K562 (cell line): ENCODE data around the gene CAMK2G. TPM values are rescaled to one million over a fixed set of nuclear protein-coding genes. Genes with fewer than 3 reads are reported as not detected.
"Not testable (repeated sequence)": the region's sequence is repeated elsewhere in the genome, so short reads cannot be mapped to it uniquely, and the experiment has no call there.

ENCODE experiments used
- ATAC-seq: fragments of 200-7000 bp; cut with Tn5 transposase; 3 replicates; pipeline ENCODE4 v1.9.1; 2020; ENCODE audit warnings: moderate library complexity
- BruUV-seq: library from RNA; stranded (reverse); fragments of 400-500 nt; replicated peaks from 2 replicates; lab custom pipeline; 2021; lab: Mats Ljungman, UMichigan
- CTCF ChIA-PET: fragments of 300-600 bp; formaldehyde crosslinking; extraction: SDS; loops from one replicate; lab custom pipeline; 2021; ENCODE audit warnings: low intra/inter-chr PET ratio; lab: Yijun Ruan, JAX
- POLR2A ChIA-PET: fragments of 300-600, 350-650 bp; sonication (Branson Sonifier 250); formaldehyde crosslinking; extraction: SDS; loops from one replicate; lab custom pipeline; 2021; ENCODE audit warnings: antibody characterized with exemption, inconsistent platforms; lab: Yijun Ruan, JAX
- DNase-seq, 4 experiments: peaks; one replicate each; pipeline versions ENCODE4 v3.0.0 to v3.0.0-alpha.2; 2011 to 2018; ENCODE audit warnings: low spot score in 3 of 4, mixed read lengths in 3 of 4; ENCODE audit errors: extremely low read depth in 1 of 4
- FAIRE-seq: peaks from 2 replicates; lab custom pipeline; 2011; peaks lifted over from hg19 to GRCh38; lab: Jason Lieb, UNC
- H2AFZ ChIP-seq: 2 replicates; pipeline ENCODE4 v1.6.0; 2011; ENCODE audit warnings: low read depth, low read length, control low read depth, inconsistent platforms
- H3K27ac ChIP-seq: fragments of 200-600 bp; 3 replicates; pipeline ENCODE4 v1.8.0; 2011; ENCODE audit warnings: low read depth, mild to moderate bottlenecking, control low read depth, inconsistent platforms, low read length, moderate library complexity, mixed read lengths; ENCODE audit errors: extremely low read depth
- H3K27me3 ChIP-seq, 2 experiments: fragments of 300-600 bp in 1 of 2; 2 replicates in 1 of 2; 3 replicates in 1 of 2; pipeline versions ENCODE4 v1.6.0 to v1.8.0; 2011; ENCODE audit warnings: inconsistent platforms in 2 of 2, low read length in 2 of 2, mild to moderate bottlenecking in 1 of 2, mixed read lengths in 1 of 2, moderate library complexity in 1 of 2; ENCODE audit not compliant: control insufficient read depth in 2 of 2, insufficient read depth in 2 of 2
- H3K36me3 ChIP-seq: fragments of 300-600 bp; 3 replicates; pipeline ENCODE4 v1.8.0; 2011; ENCODE audit warnings: mild to moderate bottlenecking, low read length, inconsistent platforms; ENCODE audit not compliant: control insufficient read depth, insufficient read depth
- H3K4me1 ChIP-seq, 2 experiments: fragments of 200-600 bp in 1 of 2; replicated peaks in 1 of 2; 2 replicates in 1 of 2; 3 replicates in 1 of 2; pipeline versions ENCODE4 v1.5.1 to v1.8.0; 2011; ENCODE audit warnings: inconsistent platforms in 2 of 2, low read length in 2 of 2, mild to moderate bottlenecking in 1 of 2, mixed read lengths in 1 of 2, moderate library complexity in 1 of 2; ENCODE audit not compliant: control insufficient read depth in 2 of 2, insufficient read depth in 2 of 2
- H3K4me2 ChIP-seq: 2 replicates; pipeline ENCODE4 v1.6.1; 2011; ENCODE audit warnings: low read length, control low read depth, inconsistent platforms, mixed read lengths; ENCODE audit not compliant: insufficient read depth
- H3K4me3 ChIP-seq: fragments of 200-600 bp; sonication (generic), shearing (Covaris generic); 2 replicates; pipeline ENCODE4 v1.5.1; 2016; ENCODE audit warnings: control low read depth, inconsistent platforms
- H3K79me2 ChIP-seq: fragments of 200-600 bp; 3 replicates; pipeline ENCODE4 v1.8.0; 2011; ENCODE audit warnings: low read length, inconsistent platforms; ENCODE audit not compliant: control insufficient read depth, insufficient read depth
- H3K9ac ChIP-seq, 2 experiments: 2 replicates each; pipeline versions ENCODE4 v1.6.0 to v1.6.1; 2011; ENCODE audit warnings: low read depth in 2 of 2, low read length in 2 of 2, control low read depth in 1 of 2, inconsistent platforms in 1 of 2, mild to moderate bottlenecking in 1 of 2, mixed read lengths in 1 of 2; ENCODE audit not compliant: insufficient read depth in 1 of 2
- H3K9me1 ChIP-seq: one replicate; pipeline ENCODE4 v1.6.0; 2011; ENCODE audit warnings: inconsistent platforms, mild to moderate bottlenecking, low read length, moderate library complexity; ENCODE audit not compliant: control insufficient read depth, insufficient read depth
- H3K9me3 ChIP-seq: replicated peaks from 2 replicates; pipeline ENCODE4 v1.5.1; 2011; ENCODE audit warnings: low read depth, low read length, inconsistent platforms; ENCODE audit not compliant: control insufficient read depth, insufficient read depth
- H4K20me1 ChIP-seq: replicated peaks from 2 replicates; pipeline ENCODE4 v1.6.1; 2011; ENCODE audit warnings: low read length, inconsistent platforms, mixed read lengths; ENCODE audit not compliant: control insufficient read depth, insufficient read depth
- ZBTB40 ChIP-seq, 2 experiments: fragments of 450-650 bp in 1 of 2; sonication (generic) in 1 of 2; formaldehyde crosslinking in 1 of 2; IDR thresholded peaks; 2 replicates each; pipeline versions ENCODE4 v1.7.1 to v1.9.0; 2016 to 2022; ENCODE audit warnings: inconsistent platforms in 1 of 2, mild to moderate bottlenecking in 1 of 2, missing genetic modification reagents in 1 of 2
- WGBS: fragments of 100-300 bp; shearing (Covaris generic); methylation state at CpG from one replicate; pipeline ENCODE4 v1.1.6; 2016; ENCODE audit warnings: low coverage, mixed read lengths; ENCODE audit not compliant: insufficient coverage; ENCODE audit errors: missing lambda C conversion rate; 5-methylcytosine and 5-hydroxymethylcytosine counted together
- in situ Hi-C: fragments of 300-500 bp; cut with MboI; formaldehyde crosslinking; loops from 4 replicates; pipeline ENCODE4 v1.15.0; 2018; ENCODE audit warnings: inconsistent platforms, mixed read lengths
- intact Hi-C: fragments of 100-400 bp; cut with micrococcal nuclease; formaldehyde crosslinking; loops from 2 replicates; pipeline ENCODE4 v1.14.2; 2022
- polyA plus RNA-seq, 8 experiments: library from polyadenylated mRNA; depleted of rRNA in 4 of 8; stranded (reverse) in 5 of 8; unstranded in 3 of 8; fragments of >200 nt; fragmentation: Nextera tagmentation in 2 of 8; fragmentation: Illumina TruSeq in 1 of 8; extraction: Ambion mirVana in 2 of 8; extraction: Trizol in 1 of 8; gene quantifications; 2 replicates each; pipeline versions ENCODE4 v1.2.1 to v1.2.3, GENCODE V29; 2011 to 2014; ENCODE audit warnings: inconsistent platforms in 1 of 8, missing spikeins in 1 of 8
- total RNA-seq, 7 experiments: library from RNA; depleted of rRNA in 6 of 7; stranded (reverse); fragments of >200 nt in 6 of 7; fragmentation: Illumina TruSeq in 2 of 7; extraction: Trizol in 2 of 7; gene quantifications; 2 replicates each; pipeline versions ENCODE4 v1.2.1 to v1.2.3, GENCODE V29; 2011 to 2021; ENCODE audit warnings: low replicate concordance in 1 of 7

The CAMK2G gene
- total and polyA plus RNA-seq, 9 of the 15 experiments (the other 6 are each of a cell fraction or from before 2014, with no cell fraction given), result 9.0 to 37.9 (median 32.6) TPM

GRCh38 chr10:73920089-73920488 is 45.7 kb upstream of the CAMK2G start (continued):
- TF ChIP-seq ZBTB40 (IDR thresholded peaks at IDR 0.05), result peak; percentile 87
- TF ChIP-seq ZBTB40 (CRISPR knock-in tag; IDR thresholded peaks at IDR 0.05), result no peak
- TF ChIP-seq, all 486 proteins: peak for 5

GRCh38 chr10:73919481-73919880 is 45.1 kb upstream of the CAMK2G start:
- WGBS, result 87% methylated on average over 8 of the region's 8 CpGs
- not testable (repeated sequence) for BruUV-seq
- peak overlapping the region; percentile 88 for H2AFZ ChIP-seq

More at GRCh38 chr10:73919481-73919880, 45.1 kb upstream of the CAMK2G start:
- FAIRE-seq, H3K4me2 ChIP-seq, intact Hi-C loops, DNase-seq, in situ Hi-C loops, H3K27me3 ChIP-seq, H3K9me1 ChIP-seq, H3K9ac ChIP-seq, H3K4me3 ChIP-seq, H4K20me1 ChIP-seq, CTCF ChIA-PET, H3K79me2 ChIP-seq, H3K9me3 ChIP-seq, ATAC-seq: not testable (repeated sequence)
- POLR2A ChIA-PET, result interaction anchor here (0.6 to 1.3 kb wide), 3 partner anchors 8 to 80 kb away, joined by 3 read pairs; partner anchors contain the start of gene PLAU
- peak overlapping the region; percentile 48; the same call in 1 of the 3 replicates for H3K27ac ChIP-seq
- peaks cover 15% of the 10 kb centered on the region; the same call in 1 of the 3 replicates for H3K36me3 ChIP-seq
- H3K4me1 ChIP-seq, result peaks cover 13% of the 10 kb centered on the region in 2 experiments
